ENCODE measurements around the gene C12orf57.

The C12orf57 gene

DNA sequence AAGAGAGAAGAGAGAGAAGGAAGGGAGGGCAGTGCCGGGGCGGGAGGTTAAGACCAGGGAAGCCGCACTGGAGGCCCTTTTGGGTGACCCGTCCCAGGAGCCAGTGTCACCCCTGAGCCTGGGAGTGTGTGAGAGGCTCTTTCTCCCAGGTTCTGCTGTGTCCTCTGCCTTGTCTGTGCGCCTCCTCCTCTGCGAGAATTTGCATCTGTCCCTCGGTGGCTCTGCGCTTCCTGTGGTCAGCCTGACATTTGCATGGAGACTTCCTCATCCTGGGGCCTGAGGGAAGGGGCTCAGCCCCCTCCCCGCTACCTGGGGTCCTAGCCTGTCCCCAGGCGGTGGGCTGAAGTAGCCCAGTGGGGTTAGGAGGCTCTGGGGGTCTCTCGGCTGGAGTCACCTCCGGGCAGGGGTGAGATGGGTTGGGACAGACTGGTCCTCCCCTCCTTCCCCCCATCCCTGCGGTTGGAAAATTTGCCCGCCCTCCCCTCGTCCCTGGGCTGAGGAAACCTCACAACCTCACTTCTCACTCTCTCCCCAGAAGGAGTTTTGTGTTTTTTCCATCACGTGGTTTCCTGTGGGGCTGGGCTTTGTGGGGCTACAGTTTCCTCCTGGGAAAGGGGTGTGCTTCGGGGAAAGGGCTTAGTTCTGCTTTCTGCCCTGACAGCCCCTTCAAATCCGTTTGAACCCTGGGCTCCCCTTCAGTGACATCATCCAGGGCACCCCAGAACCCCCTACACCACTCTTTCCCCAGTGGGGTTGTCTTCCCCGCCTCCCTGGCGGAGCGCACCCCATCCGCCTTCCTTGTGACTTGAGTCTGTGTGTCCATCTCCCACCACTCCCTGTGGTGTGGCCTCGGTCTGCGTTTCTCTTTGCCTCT is 9.9 kb downstream of the C12orf57 start:
- peak; percentile 69 for DNase-seq (ENCODE audit: low read depth)

DNA sequence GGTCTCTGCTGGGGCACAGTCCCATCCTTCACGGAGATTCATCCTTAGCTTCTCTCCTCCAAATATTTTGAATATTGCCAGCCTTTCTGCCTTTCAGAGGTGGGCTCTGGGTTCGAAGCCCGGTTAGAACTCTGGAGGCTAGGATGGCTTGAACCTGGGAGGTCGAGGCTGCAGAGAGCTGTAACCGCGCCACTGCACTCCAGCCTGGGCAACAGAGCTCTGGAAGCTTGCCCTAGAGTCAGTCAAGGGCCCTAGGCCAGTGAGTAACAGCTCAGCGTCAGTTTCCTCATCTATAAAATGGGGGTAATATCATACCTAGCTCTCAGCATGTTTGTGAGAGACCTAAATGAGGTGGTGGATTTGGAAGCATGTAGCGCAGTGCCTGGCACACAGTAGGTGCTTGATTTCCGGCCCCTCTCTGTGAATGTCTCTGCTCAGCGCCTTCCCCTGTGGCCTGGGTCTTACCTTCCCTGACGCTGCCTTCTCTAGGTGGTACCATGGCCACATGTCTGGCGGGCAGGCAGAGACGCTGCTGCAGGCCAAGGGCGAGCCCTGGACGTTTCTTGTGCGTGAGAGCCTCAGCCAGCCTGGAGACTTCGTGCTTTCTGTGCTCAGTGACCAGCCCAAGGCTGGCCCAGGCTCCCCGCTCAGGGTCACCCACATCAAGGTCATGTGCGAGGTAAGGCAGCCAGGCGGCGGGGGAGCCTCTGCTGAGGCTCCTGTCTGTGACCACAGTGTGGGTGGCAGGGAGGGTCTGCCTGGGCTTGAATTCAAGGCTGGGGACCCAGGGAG is 10.7 kb downstream of the C12orf57 start:
- no peak for DNase-seq (ENCODE audit: low read depth)

DNA sequence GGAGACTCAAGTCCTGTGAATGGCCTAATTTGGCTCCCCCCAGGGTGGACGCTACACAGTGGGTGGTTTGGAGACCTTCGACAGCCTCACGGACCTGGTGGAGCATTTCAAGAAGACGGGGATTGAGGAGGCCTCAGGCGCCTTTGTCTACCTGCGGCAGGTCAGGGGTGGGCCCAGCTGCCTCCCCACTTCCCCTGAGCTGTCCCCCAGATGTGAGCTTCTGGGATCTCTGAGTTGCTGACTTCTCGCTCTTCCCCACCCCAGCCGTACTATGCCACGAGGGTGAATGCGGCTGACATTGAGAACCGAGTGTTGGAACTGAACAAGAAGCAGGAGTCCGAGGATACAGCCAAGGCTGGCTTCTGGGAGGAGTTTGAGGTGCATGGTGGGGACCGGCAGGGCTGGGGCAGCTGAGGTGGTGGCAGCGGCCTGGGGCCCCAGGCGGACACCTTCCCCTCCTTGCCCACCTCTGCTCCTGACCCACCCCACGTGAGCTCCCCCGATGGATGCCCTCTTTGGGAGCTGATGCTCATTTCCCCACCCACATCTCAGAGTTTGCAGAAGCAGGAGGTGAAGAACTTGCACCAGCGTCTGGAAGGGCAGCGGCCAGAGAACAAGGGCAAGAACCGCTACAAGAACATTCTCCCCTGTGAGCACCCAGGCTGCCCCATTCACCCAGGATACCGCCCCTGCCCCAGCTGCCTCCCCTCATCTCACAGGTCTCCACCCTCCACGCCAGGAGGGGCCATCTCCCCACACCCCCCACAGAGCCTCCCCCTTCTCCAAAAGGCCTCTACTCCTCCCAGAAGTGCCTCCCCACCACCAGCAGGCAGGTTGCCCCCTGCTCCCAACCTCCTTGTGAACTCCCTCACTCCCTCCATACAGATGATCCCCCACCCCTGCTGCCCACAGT is 11.5 kb downstream of the C12orf57 start:
- no peak for DNase-seq (ENCODE audit: low read depth)

DNA sequence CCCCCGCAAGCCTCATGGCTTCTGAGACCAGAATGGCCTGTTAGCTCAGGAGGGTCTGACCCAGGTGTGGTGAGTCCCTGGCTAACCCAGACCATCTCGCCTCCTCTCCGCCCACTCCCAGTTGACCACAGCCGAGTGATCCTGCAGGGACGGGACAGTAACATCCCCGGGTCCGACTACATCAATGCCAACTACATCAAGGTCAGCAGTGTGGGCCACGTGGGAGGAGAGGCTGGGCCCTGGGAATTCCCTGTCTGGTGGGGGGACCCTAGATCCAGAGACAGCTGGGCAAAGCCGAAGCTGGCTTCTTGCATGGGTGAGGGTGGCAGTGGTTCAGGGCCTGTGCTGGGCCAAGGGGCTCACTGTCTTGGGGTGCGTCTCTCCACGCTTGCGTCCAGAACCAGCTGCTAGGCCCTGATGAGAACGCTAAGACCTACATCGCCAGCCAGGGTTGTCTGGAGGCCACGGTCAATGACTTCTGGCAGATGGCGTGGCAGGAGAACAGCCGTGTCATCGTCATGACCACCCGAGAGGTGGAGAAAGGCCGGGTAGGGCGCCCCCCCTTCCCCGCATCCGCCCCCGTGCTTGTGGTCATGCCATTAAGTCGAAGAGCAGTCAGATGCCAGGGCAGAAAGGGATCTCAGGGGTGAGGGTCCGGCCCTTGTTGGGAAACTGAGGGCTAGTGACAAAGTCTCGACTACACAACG is 12.4 kb downstream of the C12orf57 start:
- no peak for DNase-seq (ENCODE audit: low read depth)

DNA sequence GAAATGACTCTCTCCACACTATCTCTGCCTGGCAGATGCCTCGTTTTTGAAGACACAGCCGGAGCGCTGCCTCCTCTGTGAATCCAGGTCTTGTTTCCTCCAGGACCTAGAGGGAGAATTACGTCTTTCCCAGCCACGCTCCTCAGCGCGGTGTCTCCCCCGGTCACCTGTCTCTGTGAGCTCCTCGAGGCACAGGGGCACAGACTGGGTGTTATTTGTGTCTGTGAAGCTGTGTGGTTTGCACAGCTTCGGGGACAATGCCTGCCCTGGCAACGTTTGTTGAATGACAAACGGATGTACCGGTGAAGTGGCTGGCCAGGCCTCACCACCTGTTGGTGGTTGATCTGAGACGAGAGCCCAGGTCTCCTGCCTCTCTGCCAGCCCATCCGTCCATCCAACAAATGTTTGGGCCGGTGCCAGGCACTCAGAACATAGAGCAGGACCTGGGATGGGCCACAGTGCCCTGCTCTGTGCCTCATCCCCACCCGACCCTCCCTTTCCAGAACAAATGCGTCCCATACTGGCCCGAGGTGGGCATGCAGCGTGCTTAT is 13.4 kb downstream of the C12orf57 start:
- DNase-seq (ENCODE audit: low read depth), result no peak

DNA sequence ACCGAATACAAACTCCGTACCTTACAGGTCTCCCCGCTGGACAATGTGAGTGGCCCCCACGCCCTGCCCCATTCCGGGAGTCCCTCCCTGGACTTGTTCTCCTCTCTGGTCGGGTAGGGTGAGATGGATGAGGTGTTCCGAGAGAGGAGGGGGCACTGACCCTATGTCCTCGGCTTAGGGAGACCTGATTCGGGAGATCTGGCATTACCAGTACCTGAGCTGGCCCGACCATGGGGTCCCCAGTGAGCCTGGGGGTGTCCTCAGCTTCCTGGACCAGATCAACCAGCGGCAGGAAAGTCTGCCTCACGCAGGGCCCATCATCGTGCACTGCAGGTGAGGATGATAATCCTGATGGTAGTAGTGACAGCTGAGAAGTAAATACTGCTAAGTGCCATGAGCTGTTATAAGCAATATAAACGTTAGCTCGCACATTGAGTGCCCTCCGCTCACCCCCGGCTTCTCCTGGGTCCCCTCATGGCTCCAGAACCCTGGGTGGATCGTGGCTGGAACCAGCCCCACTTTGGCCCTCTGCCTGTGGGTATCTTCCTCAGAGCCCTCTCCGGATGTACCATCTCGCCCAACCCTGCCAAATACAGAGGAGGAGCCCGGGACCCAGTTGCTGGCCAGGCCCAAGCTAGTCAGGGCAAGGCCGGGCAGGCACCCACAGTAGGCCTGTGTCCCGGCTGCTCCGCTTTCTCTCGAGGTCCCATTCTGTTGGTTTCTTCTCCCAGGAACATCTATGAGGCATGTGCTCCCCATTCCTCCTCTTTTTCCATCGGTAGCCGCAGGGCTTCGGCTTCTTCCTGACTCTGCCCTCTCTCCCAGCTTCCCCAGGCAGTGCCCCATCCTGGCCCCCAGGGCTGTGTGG is 14.2 kb downstream of the C12orf57 start:
- DNase-seq (ENCODE audit: low read depth), result no peak

DNA sequence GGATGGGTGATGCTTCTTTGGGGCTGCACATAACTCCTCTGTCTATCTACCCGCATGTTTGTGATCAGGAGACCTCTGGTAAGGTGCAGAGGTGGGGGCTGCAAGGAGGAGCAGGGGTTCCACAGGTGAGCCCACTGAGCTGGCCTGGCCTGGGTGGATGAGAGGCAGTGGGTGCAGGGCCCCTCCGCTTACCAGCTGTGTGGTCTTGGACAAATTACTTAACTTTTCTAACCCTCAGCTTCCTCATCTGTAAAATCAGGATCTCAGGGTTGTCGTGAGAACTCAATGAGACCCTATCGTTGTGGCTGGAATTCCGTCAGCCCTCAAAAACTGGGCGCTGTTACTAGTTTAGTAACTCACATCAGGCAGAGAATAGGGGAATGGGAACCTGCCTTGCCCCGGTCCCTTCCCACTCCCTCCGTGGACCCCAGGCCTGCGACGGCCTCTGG is 14.8 kb downstream of the C12orf57 start:
- DNase-seq (ENCODE audit: low read depth), result no peak

DNA sequence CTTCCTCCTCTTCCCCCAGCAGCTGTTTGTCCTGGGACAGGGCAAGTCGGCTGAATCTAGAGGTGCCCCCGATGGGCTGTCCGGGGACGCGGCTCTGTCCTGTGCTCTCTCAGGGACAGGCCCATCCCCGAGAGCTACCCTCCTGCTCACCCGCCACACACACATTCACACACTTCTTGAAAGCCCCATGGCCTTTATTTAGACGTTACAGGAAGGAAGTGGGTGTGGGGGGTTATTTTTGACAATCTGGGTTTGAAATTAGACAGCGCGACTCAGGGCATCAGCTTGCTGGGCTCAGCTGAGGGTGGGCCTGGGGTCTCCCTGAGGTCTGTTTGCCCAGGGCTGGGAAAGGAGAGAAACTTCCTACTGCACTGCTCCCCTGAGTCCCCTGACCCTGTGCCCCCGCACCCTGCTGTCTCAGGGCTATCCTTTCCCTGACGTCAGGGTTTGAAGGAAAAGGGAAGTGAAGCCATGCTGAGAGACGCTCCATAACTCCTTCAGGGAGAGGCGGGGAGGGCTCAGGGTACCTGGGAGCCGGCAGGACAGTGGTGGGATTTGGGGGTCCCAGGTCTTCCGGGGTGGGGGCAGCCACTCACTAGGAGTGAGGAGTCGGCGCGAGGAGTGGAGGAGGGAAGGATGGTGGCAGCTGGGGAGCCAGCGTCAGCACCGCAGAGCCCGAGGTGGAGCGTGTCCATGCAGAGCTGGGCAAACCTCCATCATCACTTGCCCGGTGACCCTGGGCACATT is 15.4 kb downstream of the C12orf57 start:
- DNase-seq (ENCODE audit: low read depth), result no peak

DNA sequence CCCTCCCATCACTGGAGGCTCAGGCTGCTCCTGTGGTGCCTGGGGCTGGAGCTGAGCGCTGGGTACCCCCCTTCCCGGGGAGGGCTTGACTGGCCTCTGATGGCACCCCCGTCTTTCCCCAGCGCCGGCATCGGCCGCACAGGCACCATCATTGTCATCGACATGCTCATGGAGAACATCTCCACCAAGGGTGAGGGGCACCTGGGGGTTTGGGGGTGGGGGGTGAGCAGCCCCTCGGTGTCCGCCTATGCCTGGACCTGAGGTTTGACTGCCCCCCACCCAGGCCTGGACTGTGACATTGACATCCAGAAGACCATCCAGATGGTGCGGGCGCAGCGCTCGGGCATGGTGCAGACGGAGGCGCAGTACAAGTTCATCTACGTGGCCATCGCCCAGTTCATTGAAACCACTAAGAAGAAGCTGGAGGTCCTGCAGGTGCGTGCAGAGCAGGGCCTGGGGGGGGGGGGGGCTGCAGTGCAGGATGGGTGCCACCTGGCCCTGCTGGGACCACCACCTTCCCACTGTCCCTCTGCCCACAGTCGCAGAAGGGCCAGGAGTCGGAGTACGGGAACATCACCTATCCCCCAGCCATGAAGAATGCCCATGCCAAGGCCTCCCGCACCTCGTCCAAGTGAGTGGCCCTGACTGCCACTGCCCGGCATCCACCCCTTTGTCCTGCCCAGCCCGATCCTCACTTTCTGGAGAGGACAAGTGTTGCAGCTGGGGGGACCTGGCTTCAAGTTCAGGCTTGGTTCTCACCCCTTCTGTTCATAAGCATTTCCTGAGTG is 16.2 kb downstream of the C12orf57 start:
- DNase-seq (ENCODE audit: low read depth), result no peak

DNA sequence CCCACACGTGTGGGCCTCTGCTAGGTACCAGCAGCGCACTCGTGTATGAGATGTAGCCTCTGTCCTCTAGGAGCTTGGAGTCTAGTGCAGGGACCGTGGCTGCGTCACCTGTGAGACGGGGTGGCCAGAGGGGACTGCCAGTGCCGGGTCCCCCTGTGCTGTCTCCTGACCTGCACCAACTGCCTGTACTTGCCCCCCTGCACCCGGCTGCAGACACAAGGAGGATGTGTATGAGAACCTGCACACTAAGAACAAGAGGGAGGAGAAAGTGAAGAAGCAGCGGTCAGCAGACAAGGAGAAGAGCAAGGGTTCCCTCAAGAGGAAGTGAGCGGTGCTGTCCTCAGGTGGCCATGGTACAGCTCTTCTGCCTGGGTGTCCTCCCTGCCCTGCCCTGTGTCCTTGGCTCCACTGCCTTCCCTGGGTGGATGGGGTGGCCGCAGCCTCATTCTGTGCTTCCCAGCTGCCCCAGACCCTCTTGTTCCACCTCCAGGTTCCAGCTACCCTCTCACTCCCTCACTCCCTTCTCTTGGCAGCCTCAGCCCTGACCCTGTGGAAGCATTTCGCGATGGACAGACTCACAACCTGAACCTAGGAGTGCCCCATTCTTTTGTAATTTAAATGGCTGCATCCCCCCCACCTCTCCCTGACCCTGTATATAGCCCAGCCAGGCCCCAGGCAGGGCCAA is 16.9 kb downstream of the C12orf57 start:
- DNase-seq (ENCODE audit: low read depth), result peak; percentile 66

DNA sequence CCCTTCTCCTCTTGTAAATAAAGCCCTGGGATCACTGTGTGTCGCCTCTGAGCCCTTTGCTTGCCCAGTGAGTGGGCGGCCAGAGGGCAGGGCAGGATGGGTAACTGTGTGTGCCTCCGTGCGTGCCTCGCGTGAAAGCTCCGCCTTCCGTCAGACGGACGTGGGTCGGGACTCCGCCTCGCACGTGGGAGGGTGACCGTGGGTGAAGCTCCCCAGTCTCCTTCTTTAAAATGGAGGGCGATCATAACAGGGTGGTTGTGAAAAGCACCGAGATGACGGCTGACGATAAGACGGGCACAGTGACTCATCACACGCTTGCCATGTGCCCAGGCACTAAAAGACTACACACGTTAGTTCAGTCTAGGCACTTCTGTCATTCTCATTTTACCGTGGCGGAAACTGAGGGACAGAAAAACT is 17.5 kb downstream of the C12orf57 start:
- DNase-seq (ENCODE audit: low read depth), result peak; percentile 69

DNA sequence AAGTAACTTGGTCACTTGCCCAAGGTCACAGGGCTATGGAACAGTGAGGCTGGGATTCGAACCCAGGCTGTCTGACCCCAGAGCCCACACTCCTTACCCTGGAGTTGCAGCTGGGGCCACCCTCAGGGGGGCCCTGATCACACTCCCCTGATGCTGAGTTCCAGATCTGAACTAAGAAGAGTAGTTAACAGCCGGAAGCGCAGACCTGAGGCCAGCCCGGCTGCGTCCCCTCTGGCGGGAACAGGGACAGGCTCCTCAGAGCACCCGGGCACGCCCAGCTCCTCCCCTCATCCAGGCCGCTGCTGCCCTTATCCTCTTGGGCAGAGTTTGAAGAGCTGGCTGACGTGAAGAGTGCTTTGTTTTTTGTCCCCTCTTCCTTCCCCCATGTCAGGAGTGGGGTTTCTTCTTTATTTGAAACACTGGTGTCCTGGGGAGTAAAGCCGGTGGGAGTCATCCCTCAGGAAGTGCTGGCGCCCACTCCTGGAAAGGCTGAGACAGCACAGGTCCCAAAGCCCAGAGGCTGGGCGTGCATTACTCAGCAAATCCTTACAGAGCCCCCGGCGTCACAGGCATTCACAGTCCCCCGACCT is 18.0 kb downstream of the C12orf57 start:
- peak; percentile 77 for DNase-seq (ENCODE audit: low read depth)

DNA sequence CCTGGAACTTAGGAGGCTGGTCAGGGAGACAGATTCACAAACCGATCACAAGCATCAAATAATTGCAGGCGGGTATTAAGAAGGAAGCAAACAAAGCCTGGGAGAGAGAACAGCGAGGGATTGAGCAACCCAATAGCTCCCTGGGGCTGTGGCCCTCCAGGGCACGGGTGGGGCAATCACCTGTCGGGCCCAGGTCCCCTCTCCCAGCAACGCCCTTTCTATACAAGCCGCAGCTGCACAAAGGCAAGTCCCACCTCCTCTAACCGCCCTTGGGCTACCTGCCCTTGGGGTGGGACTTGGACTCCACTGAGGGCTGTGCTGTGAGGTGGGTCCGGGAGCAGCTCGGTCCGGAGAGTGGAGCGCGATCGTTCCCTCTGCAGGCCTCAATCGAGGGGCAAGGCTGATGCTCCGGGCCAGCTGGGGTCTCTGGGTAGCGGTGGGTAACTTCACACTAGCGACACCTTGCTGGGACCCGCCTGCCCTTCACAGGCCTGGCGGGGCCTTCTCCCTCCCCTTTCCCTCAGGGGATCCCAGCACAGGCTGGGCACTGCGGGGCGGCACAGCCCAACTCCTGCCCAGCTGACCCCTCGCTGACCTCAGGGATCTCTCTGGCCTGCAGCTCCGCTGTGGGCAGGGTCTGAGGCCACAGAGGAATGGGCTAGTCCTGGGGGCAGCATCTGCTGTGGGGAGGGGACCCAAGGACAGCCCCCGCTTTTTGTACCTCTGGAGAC is 18.6 kb downstream of the C12orf57 start:
- no peak for DNase-seq (ENCODE audit: low read depth)

DNA sequence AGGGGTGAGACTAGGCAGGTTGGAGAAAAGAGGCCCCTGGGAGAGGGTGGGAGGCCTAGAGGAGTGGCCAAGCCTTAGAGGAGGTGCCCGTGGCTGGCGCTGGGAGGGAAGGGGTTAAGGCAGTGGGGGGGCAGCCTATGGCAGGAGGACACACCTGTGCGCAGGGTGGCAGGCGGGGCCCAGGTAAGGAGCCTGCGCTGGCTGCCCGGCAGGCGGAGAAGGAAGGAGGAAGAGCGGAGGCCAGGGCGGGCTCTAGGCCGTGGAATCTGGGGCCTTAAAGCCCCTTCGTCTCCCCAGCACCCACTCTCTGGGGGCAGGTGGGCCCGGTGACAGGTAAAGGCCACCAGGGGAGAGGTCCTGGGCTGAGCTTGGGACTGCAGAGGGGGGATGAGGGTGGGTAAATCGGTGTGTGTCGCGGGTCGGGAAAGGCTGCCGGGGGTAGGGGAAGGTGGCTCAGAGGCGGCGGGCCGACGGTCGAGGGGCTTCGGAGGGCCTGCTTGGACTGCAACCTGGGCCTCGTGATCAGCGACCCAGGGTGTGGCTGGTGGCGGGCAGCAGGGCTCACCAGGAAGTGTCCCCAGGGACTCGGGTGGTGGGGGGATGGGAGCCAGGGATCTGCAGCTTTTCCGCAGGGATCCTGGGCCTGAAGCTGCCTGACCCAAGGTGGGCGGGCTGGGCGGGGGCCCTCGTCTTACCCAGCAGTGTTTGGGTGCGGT is 19.4 kb downstream of the C12orf57 start:
- no peak for DNase-seq (ENCODE audit: low read depth)

DNA sequence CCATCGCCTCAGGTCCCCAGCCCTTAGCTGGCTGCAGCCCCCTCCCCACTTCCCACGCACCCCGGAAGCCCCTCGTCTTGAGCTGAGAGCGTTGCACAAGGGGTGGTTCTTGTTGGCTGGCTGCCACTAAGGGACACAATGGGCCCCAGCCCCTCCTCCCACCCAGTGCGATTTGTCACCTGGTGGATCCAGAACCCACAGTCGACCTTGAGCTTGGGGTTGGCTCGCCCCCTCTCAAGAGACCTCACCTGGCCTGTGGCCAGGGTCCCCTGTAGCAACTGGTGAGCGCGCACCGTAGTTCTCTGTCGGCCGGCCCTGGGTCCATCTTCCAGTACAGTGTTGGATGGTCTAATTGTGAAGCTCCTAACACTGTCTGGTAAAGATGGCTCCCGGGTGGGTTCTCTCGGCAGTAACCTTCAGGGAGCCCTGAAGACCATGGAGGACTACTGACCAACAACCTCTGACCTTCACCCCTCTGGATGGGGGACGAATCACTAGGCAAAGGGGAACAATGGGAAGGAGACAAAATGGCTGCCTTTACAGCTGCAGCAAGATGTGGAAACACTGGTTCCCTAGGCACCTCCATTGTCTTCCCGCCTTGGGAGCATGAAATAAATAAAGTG is 20.1 kb downstream of the C12orf57 start:
- no peak for DNase-seq (ENCODE audit: low read depth)

DNA sequence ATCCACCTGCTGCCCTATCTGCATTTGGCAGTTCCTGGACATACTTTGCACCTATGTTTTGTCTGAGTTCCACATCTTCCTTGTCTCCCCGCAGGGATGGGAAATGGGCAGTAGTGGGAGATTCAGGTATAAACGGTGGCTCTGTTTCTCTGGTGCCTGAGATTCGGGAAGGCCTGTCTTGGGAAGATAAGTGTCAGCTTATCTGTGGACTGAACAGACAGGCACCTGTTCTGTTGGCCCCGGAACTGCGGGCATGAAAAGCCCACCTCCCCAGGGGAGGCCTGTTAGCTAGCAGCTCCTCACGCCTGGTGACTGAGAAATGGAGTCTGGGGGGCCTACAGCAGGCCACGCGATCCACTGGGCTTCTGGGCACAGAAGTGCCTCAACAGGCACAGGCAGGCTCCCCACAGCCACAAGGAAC is 20.8 kb downstream of the C12orf57 start:
- DNase-seq (ENCODE audit: low read depth), result no peak

Measured in EH (cell line).